ENCODE data around the gene STARD4. TPM values are rescaled to one million over a fixed set of nuclear protein-coding genes. Genes with fewer than 3 reads are reported as not detected.

Gene STARD4, protein sequence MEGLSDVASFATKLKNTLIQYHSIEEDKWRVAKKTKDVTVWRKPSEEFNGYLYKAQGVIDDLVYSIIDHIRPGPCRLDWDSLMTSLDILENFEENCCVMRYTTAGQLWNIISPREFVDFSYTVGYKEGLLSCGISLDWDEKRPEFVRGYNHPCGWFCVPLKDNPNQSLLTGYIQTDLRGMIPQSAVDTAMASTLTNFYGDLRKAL
- total RNA-seq (2022; extraction: Qiagen RNA extraction; ENCODE audit: low read depth): 2.1 to 5.4 TPM (median 4.5 TPM) in 5 replicates

DNA sequence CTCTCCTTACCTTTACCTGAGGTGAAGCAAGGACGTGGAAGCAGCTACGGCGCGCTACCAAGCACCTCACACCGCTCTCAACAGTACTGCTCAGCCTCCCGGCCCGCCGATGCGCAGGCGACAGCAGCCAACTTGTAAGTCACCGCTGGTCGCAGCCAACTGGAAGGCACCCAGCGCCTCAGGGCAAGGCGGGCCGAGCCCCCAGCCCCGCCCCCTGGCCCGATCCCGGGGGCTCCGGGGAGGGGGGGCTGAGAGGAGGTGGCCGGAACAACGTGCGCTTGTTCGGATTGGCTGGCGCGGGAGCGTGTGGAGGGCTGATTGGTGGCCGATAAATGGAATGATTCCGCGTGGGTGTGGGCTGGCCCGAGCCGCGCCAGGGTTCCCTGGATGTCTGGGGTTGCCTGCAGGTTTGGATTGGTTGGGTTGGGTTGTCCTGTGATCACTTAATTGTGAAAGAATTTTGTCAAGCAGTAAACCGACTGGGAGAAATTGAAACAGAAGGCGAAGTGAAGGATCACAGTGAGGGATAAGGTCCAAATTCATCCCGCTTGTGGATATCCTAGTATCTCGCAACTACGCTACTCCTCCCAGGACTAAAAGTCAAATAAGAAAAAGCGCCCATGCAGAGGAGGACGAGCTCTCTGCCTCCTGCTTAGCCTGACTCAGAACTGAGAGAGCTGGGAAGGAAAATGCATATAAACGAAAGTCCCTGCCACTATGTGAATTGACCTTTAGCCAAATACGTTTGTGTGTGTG is at the start of gene STARD4:
Gene STARD4 (minus strand): TSS at position 161 of the 756 bp plus-strand sequence. CDS start 5,102 bp downstream, outside the sequence.

Other genes with a start within 250 kb of the STARD4 start
- 2.1 to 5.2 TPM (median 3.3 TPM) in 5 replicates for gene NREP, start 244.7 kb upstream of the STARD4 start, total RNA-seq (2022; extraction: Qiagen RNA extraction; ENCODE audit: low read depth)